ENCODE measurements around the gene COL27A1. TPM values are rescaled to one million over a fixed set of nuclear protein-coding genes. Genes with fewer than 3 reads are reported as not detected.

COL27A1 gene
- total RNA-seq, 1 experiment from 2014 or later: 12.0 TPM

DNA sequence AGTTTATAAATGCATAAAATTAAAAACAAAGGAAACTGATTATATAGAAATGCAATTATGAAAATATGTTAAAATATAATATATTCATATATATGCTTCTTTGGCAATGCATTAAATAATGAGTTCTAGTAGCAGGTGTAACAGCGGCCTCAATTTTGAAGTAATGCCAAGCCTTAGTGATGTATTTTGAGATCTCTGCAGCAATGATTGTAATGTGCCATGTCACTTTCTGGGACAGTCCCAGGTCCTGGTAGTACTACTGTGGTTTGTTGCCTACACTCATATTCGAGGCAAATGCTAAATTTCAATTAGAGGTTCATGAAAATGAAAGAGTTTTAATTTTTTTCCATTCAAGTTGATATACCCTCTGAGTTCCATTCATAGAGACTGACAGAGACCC is 91.7 kb downstream of the COL27A1 start (continued):
- TF ChIP-seq, protein P1, sequence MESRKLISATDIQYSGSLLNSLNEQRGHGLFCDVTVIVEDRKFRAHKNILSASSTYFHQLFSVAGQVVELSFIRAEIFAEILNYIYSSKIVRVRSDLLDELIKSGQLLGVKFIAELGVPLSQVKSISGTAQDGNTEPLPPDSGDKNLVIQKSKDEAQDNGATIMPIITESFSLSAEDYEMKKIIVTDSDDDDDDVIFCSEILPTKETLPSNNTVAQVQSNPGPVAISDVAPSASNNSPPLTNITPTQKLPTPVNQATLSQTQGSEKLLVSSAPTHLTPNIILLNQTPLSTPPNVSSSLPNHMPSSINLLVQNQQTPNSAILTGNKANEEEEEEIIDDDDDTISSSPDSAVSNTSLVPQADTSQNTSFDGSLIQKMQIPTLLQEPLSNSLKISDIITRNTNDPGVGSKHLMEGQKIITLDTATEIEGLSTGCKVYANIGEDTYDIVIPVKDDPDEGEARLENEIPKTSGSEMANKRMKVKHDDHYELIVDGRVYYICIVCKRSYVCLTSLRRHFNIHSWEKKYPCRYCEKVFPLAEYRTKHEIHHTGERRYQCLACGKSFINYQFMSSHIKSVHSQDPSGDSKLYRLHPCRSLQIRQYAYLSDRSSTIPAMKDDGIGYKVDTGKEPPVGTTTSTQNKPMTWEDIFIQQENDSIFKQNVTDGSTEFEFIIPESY (IDR thresholded peaks at IDR 0.05; ENCODE audit: extremely low read depth, insufficient replicate concordance, low read length): no peak
- TF ChIP-seq CTCF (IDR thresholded peaks at IDR 0.05 in 2 of 3, conservative IDR thresholded peaks at IDR 0.05 in 1 of 3; ENCODE audit: borderline replicate concordance in 1 of 3, insufficient read depth in 1 of 3, low read depth in 2 of 3, low read length in 2 of 3) (no peak), ZFX (IDR thresholded peaks at IDR 0.05) (no peak), POLR2A (IDR thresholded peaks at IDR 0.05; ENCODE audit: borderline replicate concordance, extremely low read depth, insufficient read depth, insufficient read length) (no peak), ELF1 (IDR thresholded peaks at IDR 0.05; ENCODE audit: borderline replicate concordance, low read depth) (no peak)

DNA sequence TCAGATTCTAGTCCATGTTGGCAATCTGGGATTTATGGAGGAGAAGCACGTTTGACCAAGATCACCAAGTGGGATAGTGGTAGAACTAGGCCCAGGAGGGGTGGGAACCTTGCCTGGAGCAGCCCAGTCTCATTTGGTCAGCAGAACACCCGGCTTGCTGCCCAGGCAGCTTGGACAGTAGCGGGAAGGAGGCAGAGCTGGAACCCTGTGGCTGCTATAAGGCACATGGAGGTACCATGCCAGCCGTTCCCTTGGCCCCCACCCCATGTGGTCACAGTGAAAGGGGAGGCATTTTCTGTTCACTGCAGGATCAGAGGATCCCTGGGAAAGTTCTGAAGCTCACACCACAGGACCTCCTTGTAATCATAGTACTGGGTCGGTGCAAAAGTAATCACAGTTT is 92.2 kb downstream of the COL27A1 start:
- intact Hi-C loops (cut with micrococcal nuclease): no loop called here
- Histone ChIP-seq H3K4me1 (ENCODE audit: control insufficient read depth in 1 of 2, insufficient read depth in 2 of 2, low read length in 2 of 2) (no peaks in the 10 kb centered on the region), H3K27ac (ENCODE audit: low read depth, low read length) (no peak overlapping the region), H4K20me1 (ENCODE audit: insufficient read depth) (no peaks in the 10 kb centered on the region), H3K79me2 (ENCODE audit: insufficient read depth, low read length) (no peaks in the 10 kb centered on the region), H3K9me3 (ENCODE audit: control insufficient read depth in 1 of 2, insufficient read depth in 1 of 2, low read depth in 1 of 2, low read length in 2 of 2) (no peaks in the 10 kb centered on the region), H2AFZ (ENCODE audit: low read depth, low read length, poor library complexity, severe bottlenecking) (no peak overlapping the region), H3K9me2 (ENCODE audit: insufficient read depth) (no peaks in the 10 kb centered on the region), H3K9ac (ENCODE audit: low read length) (no peak overlapping the region), H3K4me2 (ENCODE audit: low read length) (no peak overlapping the region), H3K4me3 (replicated peaks in 1 of 2; ENCODE audit: low read depth in 1 of 2, low read length in 2 of 2) (no peak overlapping the region), H3K27me3 (ENCODE audit: insufficient read depth, low read length) (no peaks in the 10 kb centered on the region), H3K36me3 (ENCODE audit: control insufficient read depth in 1 of 2, insufficient read depth in 2 of 2, low read length in 2 of 2) (no peaks in the 10 kb centered on the region)
- DNase-seq (ENCODE audit: low read depth, low spot score): no peak
- no peak for ATAC-seq
- ChIA-PET CTCF (no interaction called here), POLR2A (no interaction called here), RAD21 (ENCODE audit: low non-redundant PET in 1 of 2, low total read pairs in 2 of 2, uncharacterized antibody in 2 of 2, unreplicated experiment in 2 of 2) (no interaction called here)
- no TSS peak for BruUV-seq (replicated peaks)
- no peak for TF ChIP-seq FOSL1 (IDR thresholded peaks at IDR 0.05; ENCODE audit: low read depth)
- no peak for TF ChIP-seq EZH2phosphoT487 (IDR thresholded peaks at IDR 0.05; ENCODE audit: borderline replicate concordance)
- no peak for TF ChIP-seq ELF1 (IDR thresholded peaks at IDR 0.05; ENCODE audit: borderline replicate concordance, low read depth)
- no peak for TF ChIP-seq SIN3A (IDR thresholded peaks at IDR 0.05; ENCODE audit: low read depth)
- no peak for TF ChIP-seq ZFX (IDR thresholded peaks at IDR 0.05)
- TF ChIP-seq, protein P2, sequence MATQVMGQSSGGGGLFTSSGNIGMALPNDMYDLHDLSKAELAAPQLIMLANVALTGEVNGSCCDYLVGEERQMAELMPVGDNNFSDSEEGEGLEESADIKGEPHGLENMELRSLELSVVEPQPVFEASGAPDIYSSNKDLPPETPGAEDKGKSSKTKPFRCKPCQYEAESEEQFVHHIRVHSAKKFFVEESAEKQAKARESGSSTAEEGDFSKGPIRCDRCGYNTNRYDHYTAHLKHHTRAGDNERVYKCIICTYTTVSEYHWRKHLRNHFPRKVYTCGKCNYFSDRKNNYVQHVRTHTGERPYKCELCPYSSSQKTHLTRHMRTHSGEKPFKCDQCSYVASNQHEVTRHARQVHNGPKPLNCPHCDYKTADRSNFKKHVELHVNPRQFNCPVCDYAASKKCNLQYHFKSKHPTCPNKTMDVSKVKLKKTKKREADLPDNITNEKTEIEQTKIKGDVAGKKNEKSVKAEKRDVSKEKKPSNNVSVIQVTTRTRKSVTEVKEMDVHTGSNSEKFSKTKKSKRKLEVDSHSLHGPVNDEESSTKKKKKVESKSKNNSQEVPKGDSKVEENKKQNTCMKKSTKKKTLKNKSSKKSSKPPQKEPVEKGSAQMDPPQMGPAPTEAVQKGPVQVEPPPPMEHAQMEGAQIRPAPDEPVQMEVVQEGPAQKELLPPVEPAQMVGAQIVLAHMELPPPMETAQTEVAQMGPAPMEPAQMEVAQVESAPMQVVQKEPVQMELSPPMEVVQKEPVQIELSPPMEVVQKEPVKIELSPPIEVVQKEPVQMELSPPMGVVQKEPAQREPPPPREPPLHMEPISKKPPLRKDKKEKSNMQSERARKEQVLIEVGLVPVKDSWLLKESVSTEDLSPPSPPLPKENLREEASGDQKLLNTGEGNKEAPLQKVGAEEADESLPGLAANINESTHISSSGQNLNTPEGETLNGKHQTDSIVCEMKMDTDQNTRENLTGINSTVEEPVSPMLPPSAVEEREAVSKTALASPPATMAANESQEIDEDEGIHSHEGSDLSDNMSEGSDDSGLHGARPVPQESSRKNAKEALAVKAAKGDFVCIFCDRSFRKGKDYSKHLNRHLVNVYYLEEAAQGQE (IDR thresholded peaks at IDR 0.05; ENCODE audit: low read depth): no peak
- no peak for TF ChIP-seq TCF7L2 (IDR thresholded peaks at IDR 0.05; ENCODE audit: borderline replicate concordance, extremely low read depth, insufficient read depth, insufficient read length)
- TF ChIP-seq YY1 (IDR thresholded peaks at IDR 0.05; ENCODE audit: extremely low read depth, insufficient replicate concordance, low read depth, low read length): no peak
- no peak for TF ChIP-seq SP1 (IDR thresholded peaks at IDR 0.05; ENCODE audit: low read depth)
- no peak for TF ChIP-seq CEBPB (IDR thresholded peaks at IDR 0.05; ENCODE audit: low read depth)
- TF ChIP-seq POLR2AphosphoS5 (IDR thresholded peaks at IDR 0.05; ENCODE audit: low read depth, low read length): no peak
- no peak for TF ChIP-seq POLR2A (IDR thresholded peaks at IDR 0.05; ENCODE audit: borderline replicate concordance, extremely low read depth, insufficient read depth, insufficient read length)
- no peak for TF ChIP-seq ZNF274 (IDR thresholded peaks at IDR 0.05; ENCODE audit: low read depth, low read length)
- no peak for TF ChIP-seq RAD21 (IDR thresholded peaks at IDR 0.05; ENCODE audit: low read depth)
- TF ChIP-seq MAX (IDR thresholded peaks at IDR 0.05): no peak
- no peak for TF ChIP-seq EGR1 (IDR thresholded peaks at IDR 0.05; ENCODE audit: low read depth)

All from HCT116 (cell line).